HCT116 (cell line): ENCODE measurements around the gene TNFSF8. TPM values are rescaled to one million over a fixed set of nuclear protein-coding genes. Genes with fewer than 3 reads are reported as not detected.

Experiments
- ATAC-seq: fragments of 200-7000 bp; cut with Tn5 transposase; 2 replicates; pipeline ENCODE4 v1.9.1; 2020; ENCODE audit warnings: mild to moderate bottlenecking, moderate library complexity
- Bru-seq: library from RNA; stranded (reverse); fragments of 400-500 nt; gene quantifications from one replicate; lab custom pipeline; 2021; lab: Mats Ljungman, UMichigan
- BruChase-seq, 2 experiments: library from RNA; stranded (reverse); fragments of 400-500 nt; gene quantifications; one replicate each; lab custom pipeline; 2021; lab: Mats Ljungman, UMichigan
- BruUV-seq: library from RNA; stranded (reverse); fragments of 400-500 nt; replicated peaks from 2 replicates; lab custom pipeline; 2021; lab: Mats Ljungman, UMichigan
- CTCF ChIA-PET: fragments of 300-600 bp; sonication (Branson Sonifier 250); formaldehyde crosslinking; loops from one replicate; lab custom pipeline; 2021; ENCODE audit warnings: antibody characterized with exemption; lab: Charles Lee
- POLR2A ChIA-PET: fragments of 300-600, 350-600 bp; sonication (Branson Sonifier 250); formaldehyde crosslinking; loops from one replicate; lab custom pipeline; 2021; ENCODE audit warnings: antibody characterized with exemption; lab: Charles Lee
- RAD21 ChIA-PET, 2 experiments: fragments of 300-600 bp; sonication (Branson Sonifier 250); formaldehyde crosslinking; loops; one replicate each; lab custom pipeline; 2023; ENCODE audit warnings: low total read pairs in 2 of 2; ENCODE audit not compliant: uncharacterized antibody in 2 of 2, unreplicated experiment in 2 of 2, low non-redundant PET in 1 of 2; lab: Charles Lee
- DNase-seq: peaks from one replicate; pipeline ENCODE4 v3.0.0-alpha.2; 2010; ENCODE audit warnings: low read depth, low spot score
- H2AFZ ChIP-seq: fragments of 200-600 bp; shearing (Covaris generic), sonication (generic); 2 replicates; pipeline ENCODE4 v1.6.1; 2017; ENCODE audit warnings: low read depth, mixed run types, mixed read lengths, antibody characterized with exemption, low read length; ENCODE audit not compliant: poor library complexity, severe bottlenecking
- H3K27ac ChIP-seq: 2 replicates; pipeline ENCODE4 v1.5.1; 2012; ENCODE audit warnings: low read depth, low read length
- H3K27me3 ChIP-seq: fragments of 200-600 bp; sonication (generic); 2 replicates; pipeline ENCODE4 v1.6.1; 2016; ENCODE audit warnings: mixed run types, low read length, mixed read lengths; ENCODE audit not compliant: insufficient read depth
- H3K36me3 ChIP-seq, 2 experiments: fragments of 200-500 bp in 1 of 2; fragments of 200-600 bp in 1 of 2; sonication (Bioruptor generic) in 1 of 2; sonication (generic) in 1 of 2; 2 replicates each; pipeline versions ENCODE4 v1.5.1 to v1.6.1; 2014 to 2016; ENCODE audit warnings: low read length in 2 of 2, inconsistent platforms in 1 of 2, mixed read lengths in 1 of 2, mixed run types in 1 of 2; ENCODE audit not compliant: insufficient read depth in 2 of 2, control insufficient read depth in 1 of 2
- H3K4me1 ChIP-seq, 2 experiments: fragments of 200-600 bp in 1 of 2; sonication (generic) in 1 of 2; 2 replicates each; pipeline versions ENCODE4 v1.5.1 to v1.6.1; 2012 to 2017; ENCODE audit warnings: low read length in 2 of 2, inconsistent platforms in 1 of 2, mild to moderate bottlenecking in 1 of 2, mixed read lengths in 1 of 2, mixed run types in 1 of 2, moderate library complexity in 1 of 2; ENCODE audit not compliant: insufficient read depth in 2 of 2, control insufficient read depth in 1 of 2
- H3K4me2 ChIP-seq: fragments of 200-600 bp; sonication (generic); 2 replicates; pipeline ENCODE4 v1.6.1; 2017; ENCODE audit warnings: mixed run types, low read length, mixed read lengths
- H3K4me3 ChIP-seq, 2 experiments: fragments of 200-600 bp in 1 of 2; sonication (generic) in 1 of 2; replicated peaks in 1 of 2; 2 replicates each; pipeline ENCODE4 v1.5.1; 2011 to 2016; ENCODE audit warnings: low read length in 2 of 2, control low read depth in 1 of 2, low read depth in 1 of 2, mild to moderate bottlenecking in 1 of 2, mixed read lengths in 1 of 2, mixed run types in 1 of 2
- H3K79me2 ChIP-seq: fragments of 200-600 bp; sonication (generic); 2 replicates; pipeline ENCODE4 v1.6.1; 2017; ENCODE audit warnings: mild to moderate bottlenecking, mixed run types, low read length, moderate library complexity, mixed read lengths; ENCODE audit not compliant: insufficient read depth
- H3K9ac ChIP-seq: fragments of 200-600 bp; sonication (generic); 2 replicates; pipeline ENCODE4 v1.6.1; 2016; ENCODE audit warnings: low read length, mixed read lengths
- H3K9me2 ChIP-seq: fragments of 200-600 bp; sonication (generic), shearing (Covaris generic); 2 replicates; pipeline ENCODE4 v1.6.1; 2017; ENCODE audit warnings: mixed run types, mild to moderate bottlenecking, moderate library complexity; ENCODE audit not compliant: insufficient read depth
- H3K9me3 ChIP-seq, 2 experiments: fragments of 200-500 bp in 1 of 2; fragments of 200-600 bp in 1 of 2; sonication (Bioruptor generic) in 1 of 2; sonication (generic) in 1 of 2; 2 replicates each; pipeline ENCODE4 v1.6.1; 2014 to 2017; ENCODE audit warnings: low read length in 2 of 2, mixed read lengths in 2 of 2, inconsistent platforms in 1 of 2, low read depth in 1 of 2, mild to moderate bottlenecking in 1 of 2, mixed run types in 1 of 2, moderate library complexity in 1 of 2; ENCODE audit not compliant: control insufficient read depth in 1 of 2, insufficient read depth in 1 of 2
- H4K20me1 ChIP-seq: fragments of 200-600 bp; sonication (generic), shearing (Covaris generic); 2 replicates; pipeline ENCODE4 v1.6.1; 2017; ENCODE audit warnings: mixed run types, mild to moderate bottlenecking, moderate library complexity; ENCODE audit not compliant: insufficient read depth
- ATF3 ChIP-seq: IDR thresholded peaks from 2 replicates; pipeline ENCODE4 v1.6.1; 2012
- CEBPB ChIP-seq: IDR thresholded peaks from 2 replicates; pipeline ENCODE4 v1.6.1; 2012; ENCODE audit warnings: low read depth
- EZH2 ChIP-seq: fragments of 200-600 bp; sonication (generic); IDR thresholded peaks from 2 replicates; pipeline ENCODE4 v1.6.1; 2017; ENCODE audit warnings: antibody characterized with exemption, mixed run types
- FOSL1 ChIP-seq: IDR thresholded peaks from 2 replicates; pipeline ENCODE4 v1.6.1; 2012; ENCODE audit warnings: low read depth
- JUND ChIP-seq: IDR thresholded peaks from 2 replicates; pipeline ENCODE4 v1.6.1; 2012
- POLR2AphosphoS5 ChIP-seq: IDR thresholded peaks from 2 replicates; pipeline ENCODE4 v1.6.1; 2011; ENCODE audit warnings: mild to moderate bottlenecking, low read depth, low read length, moderate library complexity
- SP1 ChIP-seq: IDR thresholded peaks from 2 replicates; pipeline ENCODE4 v1.6.1; 2012; ENCODE audit warnings: low read depth
- SRF ChIP-seq: IDR thresholded peaks from 2 replicates; pipeline ENCODE4 v1.6.1; 2012; ENCODE audit warnings: low read depth
- TCF7L2 ChIP-seq: IDR thresholded peaks from 2 replicates; pipeline ENCODE4 v1.7.0; 2011; ENCODE audit warnings: borderline replicate concordance, inconsistent platforms; ENCODE audit not compliant: insufficient read depth, insufficient read length; ENCODE audit errors: extremely low read depth
- ZFX ChIP-seq: fragments of 450-650 bp; IDR thresholded peaks from 2 replicates; pipeline ENCODE4 v1.6.1; 2017
- ZNF274 ChIP-seq: fragments of 200-500 bp; sonication (Bioruptor generic); IDR thresholded peaks from 2 replicates; pipeline ENCODE4 v1.6.1; 2014; ENCODE audit warnings: mild to moderate bottlenecking, low read depth, low read length, inconsistent platforms
- intact Hi-C: fragments of 100-400 bp; cut with micrococcal nuclease; formaldehyde crosslinking; loops from 2 replicates; pipeline ENCODE4 v1.10.0; 2022
- long read RNA-seq: library from polyadenylated mRNA; unstranded; transcript quantifications from one replicate; pipeline ENCODE4 v2.0.0, GENCODE V29; 2021; ENCODE audit not compliant: unreplicated experiment
- polyA plus RNA-seq: library from polyadenylated mRNA; unstranded; fragments of >200 nt; gene quantifications from 2 replicates; pipeline ENCODE4 v1.2.1, GENCODE V29; 2012; ENCODE audit warnings: missing spikeins
- total RNA-seq: library from RNA; stranded (reverse); gene quantifications from one replicate; pipeline ENCODE4 v1.2.1, GENCODE V29; 2021; ENCODE audit not compliant: unreplicated experiment
- TF ChIP-seq, protein P1 (sequence below): IDR thresholded peaks from 2 replicates; pipeline ENCODE4 v1.6.1; 2012
- TF ChIP-seq, protein P2 (sequence below): IDR thresholded peaks from 2 replicates; pipeline ENCODE4 v1.6.1; 2012; ENCODE audit warnings: low read depth

TNFSF8 gene
- not detected for total RNA-seq
- polyA plus RNA-seq: not detected in 2 replicates
- Bru-seq, nascent RNA: percentile 3 among the genes with signal in this experiment
- BruChase-seq, experiment 1, labeled RNA remaining after a 6-hour chase: not detected
- not detected for BruChase-seq, experiment 2, labeled RNA remaining after a 2-hour chase
- long read RNA-seq: 0 reads

DNA sequence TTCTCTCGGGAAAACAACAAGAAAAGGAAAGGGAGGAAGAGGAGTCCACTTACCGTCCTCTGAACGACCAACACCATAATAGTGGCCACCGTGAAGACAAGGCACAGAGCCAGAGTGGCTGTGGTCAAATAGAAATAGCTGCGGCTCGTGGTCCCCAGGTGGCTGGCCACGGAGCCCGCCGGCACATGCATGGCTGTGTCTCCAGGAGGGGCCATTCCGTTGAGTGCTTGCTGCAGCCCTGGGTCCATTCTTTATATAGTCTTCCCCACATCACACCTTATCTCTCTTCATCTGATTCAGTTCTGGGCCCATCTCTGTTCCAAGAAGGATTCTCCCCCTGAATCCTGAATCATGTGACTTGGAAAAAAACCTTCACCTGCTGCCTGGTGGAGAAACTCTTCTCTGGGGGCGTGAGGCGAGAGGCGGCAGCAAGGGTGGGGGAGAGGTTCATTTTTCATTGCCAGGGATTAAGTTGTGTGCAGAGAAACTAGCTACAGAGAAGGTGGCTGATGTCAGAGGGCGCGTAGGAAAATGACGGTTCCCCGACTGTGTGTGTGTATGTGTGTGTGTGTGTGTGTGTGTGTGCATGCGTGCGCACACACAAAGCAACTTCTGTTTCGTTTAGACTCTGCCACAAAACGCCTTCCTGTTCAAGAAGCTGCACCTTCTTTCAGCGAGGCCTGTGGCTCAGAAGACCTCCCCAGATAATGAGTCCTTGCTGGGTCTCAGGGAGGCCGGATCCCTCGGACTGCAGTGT is at the start of gene TNFSF8:
TNFSF8 (minus strand) TSS at position 536 of the 757 bp plus-strand sequence; CDS start at position 248, 288 bp downstream.
- Histone ChIP-seq H3K4me2 (no peak within 1 kb of the TSS), H3K36me3 (no peaks in the 10 kb centered on the region), H4K20me1 (no peaks in the 10 kb centered on the region), H3K27me3 (peaks cover 44% of the 10 kb centered on the region), H3K9me2 (no peaks in the 10 kb centered on the region), H3K9me3 (no peaks in the 10 kb centered on the region), H3K4me3 (no peak within 1 kb of the TSS), H3K9ac (no peak within 1 kb of the TSS), H2AFZ (no peak within 1 kb of the TSS), H3K79me2 (no peaks in the 10 kb centered on the region), H3K27ac (no peak within 1 kb of the TSS), H3K4me1 (no peaks in the 10 kb centered on the region)
- no peak for DNase-seq
- BruUV-seq: no TSS peak
- CTCF ChIA-PET: no interaction called here
- no peak for TF ChIP-seq SRF
- TF ChIP-seq, protein P1, sequence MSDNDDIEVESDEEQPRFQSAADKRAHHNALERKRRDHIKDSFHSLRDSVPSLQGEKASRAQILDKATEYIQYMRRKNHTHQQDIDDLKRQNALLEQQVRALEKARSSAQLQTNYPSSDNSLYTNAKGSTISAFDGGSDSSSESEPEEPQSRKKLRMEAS: no peak
- TF ChIP-seq ATF3: no peak
- intact Hi-C loops: no loop called here
- RAD21 ChIA-PET: no interaction called here
- no peak for ATAC-seq
- POLR2A ChIA-PET: no interaction called here

DNA sequence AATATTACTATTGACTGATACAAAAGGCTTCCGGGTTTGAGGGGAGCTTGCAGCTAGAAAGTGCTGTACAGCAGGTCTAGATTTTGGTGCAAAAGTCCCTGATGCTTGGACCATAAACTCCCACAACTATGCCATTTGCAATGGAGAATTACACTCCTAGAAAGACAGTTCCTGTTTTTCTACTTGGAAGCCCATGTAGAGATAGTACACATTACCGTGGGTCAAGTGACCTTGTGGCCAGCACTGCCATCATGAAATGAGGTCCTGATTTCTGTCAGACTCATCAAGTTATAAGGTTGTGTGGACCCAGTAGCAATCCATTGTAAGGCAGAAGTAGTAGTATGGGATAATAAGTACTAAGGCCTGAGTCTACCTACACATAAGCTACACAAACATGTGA is 42.8 kb upstream of the TNFSF8 start:
- Histone ChIP-seq H3K27ac (no peak overlapping the region), H3K4me2 (no peak overlapping the region), H3K27me3 (no peaks in the 10 kb centered on the region; the same call in none of the 2 replicates), H3K36me3 (no peaks in the 10 kb centered on the region), H4K20me1 (no peaks in the 10 kb centered on the region), H3K79me2 (no peaks in the 10 kb centered on the region), H3K9me3 (no peaks in the 10 kb centered on the region), H3K9me2 (no peaks in the 10 kb centered on the region), H3K4me1 (no peaks in the 10 kb centered on the region), H3K4me3 (no peak overlapping the region), H2AFZ (no peak overlapping the region), H3K9ac (no peak overlapping the region)
- ATAC-seq: no peak
- no TSS peak for BruUV-seq
- POLR2A ChIA-PET: no interaction called here
- RAD21 ChIA-PET: no interaction called here
- CTCF ChIA-PET: no interaction called here
- intact Hi-C loops: no loop called here
- TF ChIP-seq FOSL1 (no peak), CEBPB (no peak), ZFX (no peak), POLR2AphosphoS5 (no peak), SP1 (no peak), EZH2 (no peak), TCF7L2 (no peak), ZNF274 (no peak), JUND (no peak)
- TF ChIP-seq, protein P1: no peak
- TF ChIP-seq, protein P2, sequence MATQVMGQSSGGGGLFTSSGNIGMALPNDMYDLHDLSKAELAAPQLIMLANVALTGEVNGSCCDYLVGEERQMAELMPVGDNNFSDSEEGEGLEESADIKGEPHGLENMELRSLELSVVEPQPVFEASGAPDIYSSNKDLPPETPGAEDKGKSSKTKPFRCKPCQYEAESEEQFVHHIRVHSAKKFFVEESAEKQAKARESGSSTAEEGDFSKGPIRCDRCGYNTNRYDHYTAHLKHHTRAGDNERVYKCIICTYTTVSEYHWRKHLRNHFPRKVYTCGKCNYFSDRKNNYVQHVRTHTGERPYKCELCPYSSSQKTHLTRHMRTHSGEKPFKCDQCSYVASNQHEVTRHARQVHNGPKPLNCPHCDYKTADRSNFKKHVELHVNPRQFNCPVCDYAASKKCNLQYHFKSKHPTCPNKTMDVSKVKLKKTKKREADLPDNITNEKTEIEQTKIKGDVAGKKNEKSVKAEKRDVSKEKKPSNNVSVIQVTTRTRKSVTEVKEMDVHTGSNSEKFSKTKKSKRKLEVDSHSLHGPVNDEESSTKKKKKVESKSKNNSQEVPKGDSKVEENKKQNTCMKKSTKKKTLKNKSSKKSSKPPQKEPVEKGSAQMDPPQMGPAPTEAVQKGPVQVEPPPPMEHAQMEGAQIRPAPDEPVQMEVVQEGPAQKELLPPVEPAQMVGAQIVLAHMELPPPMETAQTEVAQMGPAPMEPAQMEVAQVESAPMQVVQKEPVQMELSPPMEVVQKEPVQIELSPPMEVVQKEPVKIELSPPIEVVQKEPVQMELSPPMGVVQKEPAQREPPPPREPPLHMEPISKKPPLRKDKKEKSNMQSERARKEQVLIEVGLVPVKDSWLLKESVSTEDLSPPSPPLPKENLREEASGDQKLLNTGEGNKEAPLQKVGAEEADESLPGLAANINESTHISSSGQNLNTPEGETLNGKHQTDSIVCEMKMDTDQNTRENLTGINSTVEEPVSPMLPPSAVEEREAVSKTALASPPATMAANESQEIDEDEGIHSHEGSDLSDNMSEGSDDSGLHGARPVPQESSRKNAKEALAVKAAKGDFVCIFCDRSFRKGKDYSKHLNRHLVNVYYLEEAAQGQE: no peak
- DNase-seq: no peak
